HuH-7 (cell line): ENCODE measurements around the gene POLR2B.
"Not testable (repeated sequence)": the region's sequence is repeated elsewhere in the genome, so short reads cannot be mapped to it uniquely, and the experiment has no call there.

Source experiments
- DNase-seq: peaks from one replicate; pipeline ENCODE4 v3.0.0; 2011; ENCODE audit warnings: low spot score

Gene POLR2B

GRCh38 chr4:56986952-56987351, 8.3 kb downstream of the POLR2B start:
- no peak for DNase-seq

DNA sequence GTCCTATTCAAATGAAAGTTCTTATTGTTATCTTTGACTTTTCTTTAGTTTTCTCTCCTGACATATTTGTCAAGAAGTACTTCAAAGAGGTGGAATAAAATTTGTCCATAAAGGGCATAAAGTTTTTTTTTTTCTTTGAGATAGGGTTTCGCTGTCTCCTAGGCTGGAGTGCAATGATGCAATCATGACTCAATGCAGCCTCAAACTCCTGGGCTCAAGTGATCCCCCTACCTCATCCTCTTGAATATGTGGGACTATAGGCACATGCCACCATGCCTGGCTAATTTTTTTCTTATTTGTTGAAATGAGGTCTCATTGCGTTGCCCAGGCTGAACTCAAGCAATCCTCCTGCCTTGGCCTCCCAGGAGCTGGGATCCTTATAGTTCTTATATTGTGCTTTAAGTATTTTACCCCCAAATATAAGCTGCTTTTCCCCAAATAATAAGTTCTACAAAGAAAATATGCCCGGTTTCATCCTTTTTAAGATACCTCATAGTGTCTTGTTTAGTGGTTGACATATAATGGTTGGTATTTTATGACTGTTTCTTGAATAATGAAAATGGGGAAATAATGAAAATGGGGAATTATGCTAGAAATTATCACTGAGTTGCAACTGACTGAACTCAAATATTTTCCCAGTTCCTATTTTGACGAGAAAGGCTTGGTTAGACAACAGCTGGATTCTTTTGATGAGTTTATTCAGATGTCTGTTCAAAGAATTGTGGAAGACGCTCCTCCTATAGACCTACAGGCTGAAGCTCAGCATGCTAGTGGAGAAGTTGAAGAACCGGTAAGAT, 11.6 kb downstream of the POLR2B start:
- DNase-seq: no peak

- DNase-seq: no peak
Measured at GRCh38 chr4:56995525-56995924, 16.8 kb downstream of the POLR2B start.

- DNase-seq: no peak
Measured at GRCh38 chr4:56999751-57000150, 21.1 kb downstream of the POLR2B start.

GRCh38 chr4:57013543-57014120, 34.9 kb downstream of the POLR2B start:
- DNase-seq: no peak

GRCh38 chr4:57018980-57019379, 40.3 kb downstream of the POLR2B start:
- DNase-seq: no peak

DNA sequence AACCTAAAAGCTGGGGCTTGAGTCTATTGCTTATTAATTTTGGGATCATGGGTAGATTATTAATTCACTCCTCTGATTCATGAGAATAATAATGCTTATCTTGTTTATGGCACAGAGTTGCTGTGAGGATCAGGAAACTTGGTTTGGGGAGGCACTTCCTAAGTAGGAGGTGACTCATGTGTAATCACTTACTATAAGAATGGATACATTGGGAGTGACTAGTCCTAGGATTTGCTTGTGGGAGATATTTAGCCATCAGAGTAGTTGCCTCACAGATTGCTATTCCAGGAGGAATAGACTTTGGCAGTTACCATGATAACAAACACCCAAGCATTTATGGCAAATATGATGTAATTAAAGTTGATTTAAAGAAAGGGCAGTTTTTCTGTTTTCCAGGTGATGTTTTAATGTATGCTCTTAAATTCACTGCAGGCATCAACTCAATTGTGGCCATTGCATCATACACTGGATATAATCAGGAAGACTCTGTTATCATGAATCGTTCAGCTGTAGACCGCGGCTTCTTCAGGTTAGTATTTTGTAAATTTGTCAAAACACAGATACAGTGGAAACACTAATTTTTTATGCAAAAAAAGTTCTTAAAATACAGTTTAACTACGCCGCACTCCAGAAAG, 41.9 kb downstream of the POLR2B start:
- DNase-seq: no peak

DNA sequence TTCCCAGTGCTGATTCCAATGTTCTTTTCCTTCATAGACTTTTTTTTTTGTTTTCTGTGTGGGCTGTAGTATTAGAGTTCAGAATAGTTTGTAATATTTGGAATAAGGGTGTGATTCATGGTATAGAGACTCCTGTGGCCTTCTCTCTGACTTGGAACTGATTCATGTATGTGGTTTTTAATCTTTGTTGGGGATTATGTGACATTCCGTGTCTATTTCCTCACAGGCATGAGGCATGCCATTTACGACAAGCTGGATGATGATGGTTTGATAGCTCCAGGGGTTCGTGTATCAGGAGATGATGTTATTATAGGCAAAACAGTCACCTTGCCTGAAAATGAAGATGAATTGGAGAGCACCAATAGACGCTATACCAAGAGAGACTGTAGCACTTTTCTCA, 44.4 kb downstream of the POLR2B start:
- DNase-seq: no peak

- no peak for DNase-seq
Measured at GRCh38 chr4:57034520-57034919, 55.8 kb downstream of the POLR2B start.

DNA sequence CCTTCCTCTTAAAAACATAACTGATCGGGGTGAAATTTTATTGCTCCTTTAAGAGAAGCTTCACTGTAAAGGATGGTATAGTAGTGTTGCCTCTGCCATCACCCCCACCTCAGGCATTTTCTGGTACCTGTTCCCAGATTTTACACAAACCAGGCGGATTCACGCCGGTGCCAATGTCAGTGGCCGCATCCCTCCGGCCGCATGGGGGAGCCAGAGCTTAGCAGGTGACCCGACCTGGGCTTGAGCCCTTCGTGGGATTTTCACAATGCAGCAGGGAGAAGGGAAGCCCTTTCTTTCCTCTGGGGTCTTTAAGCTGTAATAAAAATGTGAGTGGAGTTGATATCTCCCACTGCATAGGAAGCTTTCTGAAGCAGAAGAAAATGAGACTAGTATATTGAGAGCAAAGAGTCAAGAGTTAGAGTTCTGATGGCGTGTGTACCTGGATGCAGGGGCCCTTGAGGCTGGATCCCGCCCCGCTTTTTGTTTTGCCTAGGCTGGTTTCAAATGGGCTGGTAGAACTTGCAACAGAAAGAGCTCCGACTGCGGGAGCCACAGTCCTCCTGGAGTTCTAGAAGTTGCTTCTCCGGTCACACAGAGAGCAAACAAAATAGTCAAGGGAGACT, 59.4 kb downstream of the POLR2B start:
- peak; percentile 54 for DNase-seq

DNA sequence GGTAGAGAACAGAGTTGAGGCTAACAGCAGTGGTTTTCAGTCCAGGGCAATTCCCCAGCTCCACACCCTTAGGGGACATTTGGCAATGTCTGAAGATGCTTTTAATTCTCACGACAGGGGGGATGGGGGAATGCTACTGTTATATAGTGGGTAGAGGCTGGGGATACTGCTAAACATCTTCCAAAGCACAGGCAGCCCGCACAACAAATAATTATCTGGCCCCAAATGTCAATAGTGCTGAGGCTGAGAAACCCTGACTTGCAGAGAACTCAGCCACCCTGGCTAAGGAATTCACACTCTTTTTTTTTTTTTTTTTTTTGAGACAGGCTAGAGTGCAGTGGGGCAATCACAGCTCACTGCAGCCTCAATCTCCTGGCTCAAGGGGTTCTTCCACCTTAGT, 60.6 kb downstream of the POLR2B start:
- no peak for DNase-seq

GRCh38 chr4:57040510-57040909, 61.8 kb downstream of the POLR2B start:
- no peak for DNase-seq

DNA sequence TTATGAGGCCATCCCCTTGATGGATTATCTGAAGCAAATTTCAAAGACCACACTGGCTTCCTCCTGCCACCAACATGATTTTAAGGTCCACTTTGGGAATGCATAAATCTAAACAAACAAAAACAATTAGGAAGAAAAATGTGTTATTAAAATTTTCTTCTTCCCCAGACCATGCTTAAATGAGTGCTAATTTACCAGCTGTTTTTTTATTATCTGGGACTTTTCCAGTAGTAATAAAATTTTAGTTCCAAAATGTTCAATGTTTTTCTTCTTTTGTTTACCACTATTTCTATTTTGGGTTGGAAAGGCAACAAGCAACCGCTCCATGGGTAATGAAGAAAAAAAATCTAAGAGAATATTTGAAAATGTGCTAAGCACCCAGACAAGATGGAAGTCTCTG, 62.3 kb downstream of the POLR2B start:
- DNase-seq: no peak

- no peak for DNase-seq
Measured at GRCh38 chr4:57042711-57043169, 64.0 kb downstream of the POLR2B start.

- DNase-seq: no peak
Measured at GRCh38 chr4:57043347-57044251, 64.9 kb downstream of the POLR2B start.

DNA sequence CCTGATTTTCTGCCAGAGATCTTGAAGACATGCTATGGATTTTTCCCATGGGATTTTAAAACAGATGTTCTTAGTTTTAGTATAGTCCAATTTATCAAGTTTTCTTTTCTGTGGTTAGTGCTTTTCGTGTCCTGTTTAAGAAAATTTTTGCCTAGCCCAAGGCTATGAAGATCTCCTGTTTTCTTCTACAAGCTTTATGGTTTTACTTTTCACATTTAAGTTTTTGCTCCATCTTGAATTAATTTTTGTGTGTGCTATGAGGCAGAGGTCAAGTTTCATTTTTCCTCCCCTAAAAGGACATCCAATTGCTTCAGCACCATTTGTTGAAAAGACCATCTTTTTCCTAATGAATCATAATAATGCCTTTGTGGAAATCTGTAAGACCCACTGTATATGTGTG, 65.6 kb downstream of the POLR2B start:
- DNase-seq: no peak

- DNase-seq: no peak
Measured at GRCh38 chr4:57044996-57045395, 66.3 kb downstream of the POLR2B start.

DNA sequence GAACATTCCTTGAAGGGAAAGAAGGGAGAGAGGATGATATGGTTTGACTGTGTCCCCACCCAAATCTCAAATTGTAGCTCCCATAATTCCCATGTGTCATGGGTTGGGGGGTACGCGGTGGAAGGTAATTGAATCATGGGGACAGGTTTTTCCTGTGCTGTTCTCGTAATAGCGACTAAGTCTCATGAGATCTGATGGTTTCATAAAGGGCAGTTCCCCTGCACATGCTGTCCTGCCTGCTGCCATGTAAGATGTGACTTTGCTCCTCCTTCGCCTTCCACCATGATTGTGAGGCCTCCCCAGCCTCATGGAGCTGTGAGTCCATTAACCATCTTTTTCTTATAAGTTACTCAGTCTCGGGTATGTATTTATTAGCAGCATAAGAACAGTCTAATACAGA, 68.3 kb downstream of the POLR2B start:
- DNase-seq: not testable (repeated sequence)

DNA sequence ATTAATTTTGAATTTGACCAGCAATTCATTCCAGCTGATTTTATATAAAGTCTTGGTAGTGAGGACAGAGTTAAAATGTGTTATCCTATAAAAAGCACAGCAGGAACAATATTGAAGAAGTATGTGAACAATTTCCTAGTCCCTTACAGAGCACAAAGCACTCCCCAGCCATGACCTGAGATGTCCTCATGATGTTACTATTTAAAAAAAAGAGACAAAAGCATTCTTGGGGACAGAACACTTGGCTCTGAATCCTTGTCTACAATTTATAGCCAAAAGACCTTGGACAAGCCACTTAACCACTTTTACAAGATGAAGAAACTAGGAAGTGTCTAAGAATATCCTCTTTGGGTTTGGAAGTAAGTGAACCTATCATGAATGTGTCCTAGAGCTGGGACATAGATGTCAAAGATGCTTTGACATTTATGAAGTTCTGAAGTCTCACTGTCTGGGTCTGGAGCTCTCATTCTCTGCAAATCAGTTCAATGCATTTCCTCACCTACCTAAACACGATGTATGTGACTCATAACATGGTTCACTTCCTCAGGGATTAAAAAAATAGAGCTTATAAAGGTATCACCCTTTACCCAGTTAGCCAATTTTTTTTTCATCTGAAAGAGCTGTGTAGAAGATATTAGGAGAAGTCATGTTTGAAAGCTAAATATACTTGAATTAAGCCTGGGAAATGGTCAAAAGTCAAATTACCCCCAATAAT, 70.1 kb downstream of the POLR2B start:
- DNase-seq: no peak

GRCh38 chr4:57051095-57051494, 72.4 kb downstream of the POLR2B start:
- DNase-seq: no peak

- DNase-seq: no peak
Measured at GRCh38 chr4:57051524-57051923, 72.8 kb downstream of the POLR2B start.
